OCI-LY1 (cell line): ENCODE measurements around the gene COL6A3.

Experiments used
- H2AFZ ChIP-seq: fragments of 200-600 bp; sonication (generic), shearing (Covaris generic); 2 replicates; pipeline ENCODE4 v1.6.0; 2014; ENCODE audit warnings: antibody characterized with exemption, mild to moderate bottlenecking, low read length
- H3F3A ChIP-seq: fragments of 200-600 bp; sonication (generic), shearing (Covaris generic); 2 replicates; pipeline ENCODE4 v1.6.0; 2014; ENCODE audit warnings: mild to moderate bottlenecking, antibody characterized with exemption, low read length, moderate library complexity; ENCODE audit not compliant: insufficient read depth
- H3K27ac ChIP-seq: fragments of 200-600 bp; sonication (generic); 2 replicates; pipeline ENCODE4 v1.5.1; 2014; ENCODE audit warnings: low read length, mixed run types, mild to moderate bottlenecking, low read depth; ENCODE audit not compliant: poor library complexity, severe bottlenecking
- H3K27me3 ChIP-seq: fragments of 200-600 bp; sonication (generic); 2 replicates; pipeline ENCODE4 v1.6.0; 2014; ENCODE audit warnings: antibody characterized with exemption, mild to moderate bottlenecking, low read length, moderate library complexity; ENCODE audit not compliant: insufficient read depth
- H3K36me3 ChIP-seq: fragments of 200-600 bp; sonication (generic); 2 replicates; pipeline ENCODE4 v1.6.1; 2014; ENCODE audit warnings: mild to moderate bottlenecking, antibody characterized with exemption, low read length, moderate library complexity, mixed read lengths; ENCODE audit not compliant: insufficient read depth
- H3K4me1 ChIP-seq: fragments of 200-600 bp; sonication (generic); 2 replicates; pipeline ENCODE4 v1.5.1; 2014; ENCODE audit warnings: mild to moderate bottlenecking, low read length, moderate library complexity; ENCODE audit not compliant: insufficient read depth, severe bottlenecking
- H3K4me2 ChIP-seq: fragments of 200-600 bp; sonication (generic), shearing (Covaris generic); 2 replicates; pipeline ENCODE4 v1.6.1; 2014; ENCODE audit warnings: low read length
- H3K4me3 ChIP-seq: fragments of 200-600 bp; sonication (generic); 2 replicates; pipeline ENCODE4 v1.5.1; 2014; ENCODE audit warnings: low read length, low read depth, mild to moderate bottlenecking, mixed read lengths; ENCODE audit not compliant: poor library complexity, severe bottlenecking
- H3K79me2 ChIP-seq: fragments of 200-600 bp; shearing (Covaris generic); 2 replicates; pipeline ENCODE4 v1.6.1; 2016; ENCODE audit warnings: mixed run types, low read length, mixed read lengths; ENCODE audit not compliant: insufficient read depth
- H3K9ac ChIP-seq: fragments of 200-600 bp; sonication (generic), shearing (Covaris generic); 2 replicates; pipeline ENCODE4 v1.6.1; 2014; ENCODE audit warnings: mild to moderate bottlenecking, low read length, mixed read lengths
- H3K9me2 ChIP-seq: fragments of 200-600 bp; sonication (generic), shearing (Covaris generic); 2 replicates; pipeline ENCODE4 v1.6.1; 2014; ENCODE audit warnings: low read depth, mild to moderate bottlenecking, low read length, mixed read lengths
- H3K9me3 ChIP-seq: fragments of 200-600 bp; shearing (Covaris generic); 2 replicates; pipeline ENCODE4 v1.6.1; 2014; ENCODE audit warnings: low read length, mixed read lengths
- H4K20me1 ChIP-seq: fragments of 200-600 bp; sonication (generic), shearing (Covaris generic); 2 replicates; pipeline ENCODE4 v1.6.0; 2016; ENCODE audit warnings: mild to moderate bottlenecking, low read length; ENCODE audit not compliant: insufficient read depth
- CTCF ChIP-seq: fragments of 200-600 bp; sonication (generic), shearing (Covaris generic); IDR thresholded peaks from 2 replicates; pipeline ENCODE4 v1.5.1; 2017; ENCODE audit warnings: mild to moderate bottlenecking, antibody characterized with exemption, low read length, moderate library complexity, mixed read lengths
- EZH2 ChIP-seq: fragments of 200-600 bp; sonication (generic), shearing (Covaris generic); IDR thresholded peaks from 2 replicates; pipeline ENCODE4 v1.8.0; 2017; ENCODE audit warnings: borderline replicate concordance, mixed run types, mild to moderate bottlenecking, antibody characterized with exemption, low read length, moderate library complexity, mixed read lengths

COL6A3 gene

GRCh38 chr2:237301595-237301994, 112.4 kb downstream of the COL6A3 start:
- Histone ChIP-seq H3K79me2 (no peaks in the 10 kb centered on the region), H3K27me3 (no peaks in the 10 kb centered on the region), H4K20me1 (no peaks in the 10 kb centered on the region), H3K9me2 (no peaks in the 10 kb centered on the region), H3K9me3 (no peaks in the 10 kb centered on the region), H3K4me2 (no peak overlapping the region), H2AFZ (no peak overlapping the region), H3K36me3 (no peaks in the 10 kb centered on the region), H3K27ac (no peak overlapping the region), H3K4me1 (no peaks in the 10 kb centered on the region), H3K9ac (no peak overlapping the region), H3K4me3 (no peak overlapping the region), H3F3A (no peaks in the 10 kb centered on the region)
- TF ChIP-seq CTCF (no peak), EZH2 (no peak)

- no peaks in the 10 kb centered on the region for H3F3A ChIP-seq
- no peak overlapping the region for H3K4me3 ChIP-seq
- TF ChIP-seq EZH2 (no peak), CTCF (no peak)
- no peaks in the 10 kb centered on the region for H3K36me3 ChIP-seq
- H3K27ac ChIP-seq = no peak overlapping the region
- H3K4me1 ChIP-seq = no peaks in the 10 kb centered on the region
- no peaks in the 10 kb centered on the region for H4K20me1 ChIP-seq
- H3K9ac ChIP-seq = no peak overlapping the region
- no peaks in the 10 kb centered on the region for H3K9me2 ChIP-seq
- no peaks in the 10 kb centered on the region for H3K9me3 ChIP-seq
- H2AFZ ChIP-seq = no peak overlapping the region
- H3K79me2 ChIP-seq = no peaks in the 10 kb centered on the region
- H3K4me2 ChIP-seq = no peak overlapping the region
- H3K27me3 ChIP-seq = no peaks in the 10 kb centered on the region
These were observed 113.2 kb downstream of the COL6A3 start for GRCh38 chr2:237300739-237301138.

- no peaks in the 10 kb centered on the region for H3K9me2 ChIP-seq
- no peak overlapping the region for H2AFZ ChIP-seq
- H3K27me3 ChIP-seq = no peaks in the 10 kb centered on the region
- no peak for TF ChIP-seq CTCF
- no peak for TF ChIP-seq EZH2
- no peaks in the 10 kb centered on the region for H3K9me3 ChIP-seq
- H4K20me1 ChIP-seq = no peaks in the 10 kb centered on the region
- H3K4me2 ChIP-seq = no peak overlapping the region
- no peak overlapping the region for H3K9ac ChIP-seq
- H3F3A ChIP-seq = no peaks in the 10 kb centered on the region
- no peak overlapping the region for H3K27ac ChIP-seq
- H3K79me2 ChIP-seq = no peaks in the 10 kb centered on the region
- H3K4me1 ChIP-seq = no peaks in the 10 kb centered on the region
- no peak overlapping the region for H3K4me3 ChIP-seq
- no peaks in the 10 kb centered on the region for H3K36me3 ChIP-seq
These were observed 114.1 kb downstream of the COL6A3 start for GRCh38 chr2:237299906-237300305.
